Osteocyte (in vitro differentiated cells): Measurements from ENCODE around the gene CD8B. TPM values are rescaled to one million over a fixed set of nuclear protein-coding genes. Genes with fewer than 3 reads are reported as not detected.

ENCODE experiments used
- DNase-seq: peaks from one replicate; pipeline ENCODE4 v3.0.0; 2021; ENCODE audit warnings: mixed read lengths; ENCODE audit not compliant: unreplicated experiment; ENCODE audit errors: extremely low spot score
- H3K27ac Mint-ChIP-seq: one replicate; pipeline ENCODE4 v1.8.0; 2021; ENCODE audit warnings: mild to moderate bottlenecking, mixed read lengths; ENCODE audit not compliant: unreplicated experiment
- H3K27me3 Mint-ChIP-seq: one replicate; pipeline ENCODE4 v1.8.0; 2021; ENCODE audit warnings: mixed read lengths; ENCODE audit not compliant: unreplicated experiment
- H3K36me3 Mint-ChIP-seq: one replicate; pipeline ENCODE4 v1.8.0; 2021; ENCODE audit warnings: mixed read lengths; ENCODE audit not compliant: unreplicated experiment
- H3K4me1 Mint-ChIP-seq: one replicate; pipeline ENCODE4 v1.8.0; 2021; ENCODE audit warnings: mixed read lengths; ENCODE audit not compliant: unreplicated experiment
- H3K4me3 Mint-ChIP-seq: one replicate; pipeline ENCODE4 v1.8.0; 2021; ENCODE audit warnings: mild to moderate bottlenecking, moderate library complexity, mixed read lengths; ENCODE audit not compliant: unreplicated experiment
- H3K9me3 Mint-ChIP-seq: one replicate; pipeline ENCODE4 v1.8.0; 2021; ENCODE audit warnings: mixed read lengths; ENCODE audit not compliant: unreplicated experiment
- total RNA-seq: library from RNA; stranded (reverse); gene quantifications from 2 replicates; pipeline ENCODE4 v1.2.1, GENCODE V29; 2021
- TF ChIP-seq, protein P1 (sequence below): fragments of 200-600 bp; sonication (generic); IDR thresholded peaks from 2 replicates; pipeline ENCODE4 v1.5.0; 2021; ENCODE audit warnings: antibody characterized with exemption, mild to moderate bottlenecking, moderate library complexity

Gene CD8B
- total RNA-seq, 1 donor from 2014 or later: not detected

DNA sequence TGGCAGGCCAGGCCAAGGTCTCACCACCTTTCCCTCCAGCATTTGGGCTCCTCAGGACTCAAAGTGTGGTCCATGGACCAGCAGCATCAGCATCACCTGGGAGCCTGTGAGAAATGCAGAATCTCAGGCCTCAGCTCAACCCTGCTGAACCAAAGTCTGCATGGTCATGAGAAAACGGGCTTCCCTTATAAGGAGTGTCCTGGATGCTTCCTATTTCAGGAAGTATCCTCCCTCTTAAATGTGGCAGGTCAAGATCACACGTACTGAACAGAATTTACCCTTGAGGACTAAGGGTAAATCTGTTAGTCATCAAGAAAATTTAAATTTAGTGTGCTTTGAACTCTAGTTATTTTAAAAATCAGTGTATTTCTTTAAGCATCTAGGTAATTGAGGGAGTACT lies 82.7 kb downstream of the CD8B start:
- H3K27me3 Mint-ChIP-seq: peaks cover 9% of the 10 kb centered on the region
- H3K36me3 Mint-ChIP-seq: peaks cover 7% of the 10 kb centered on the region
- no peak for DNase-seq
- H3K4me3 Mint-ChIP-seq: no peak overlapping the region
- H3K27ac Mint-ChIP-seq: no peak overlapping the region
- TF ChIP-seq, protein P1, sequence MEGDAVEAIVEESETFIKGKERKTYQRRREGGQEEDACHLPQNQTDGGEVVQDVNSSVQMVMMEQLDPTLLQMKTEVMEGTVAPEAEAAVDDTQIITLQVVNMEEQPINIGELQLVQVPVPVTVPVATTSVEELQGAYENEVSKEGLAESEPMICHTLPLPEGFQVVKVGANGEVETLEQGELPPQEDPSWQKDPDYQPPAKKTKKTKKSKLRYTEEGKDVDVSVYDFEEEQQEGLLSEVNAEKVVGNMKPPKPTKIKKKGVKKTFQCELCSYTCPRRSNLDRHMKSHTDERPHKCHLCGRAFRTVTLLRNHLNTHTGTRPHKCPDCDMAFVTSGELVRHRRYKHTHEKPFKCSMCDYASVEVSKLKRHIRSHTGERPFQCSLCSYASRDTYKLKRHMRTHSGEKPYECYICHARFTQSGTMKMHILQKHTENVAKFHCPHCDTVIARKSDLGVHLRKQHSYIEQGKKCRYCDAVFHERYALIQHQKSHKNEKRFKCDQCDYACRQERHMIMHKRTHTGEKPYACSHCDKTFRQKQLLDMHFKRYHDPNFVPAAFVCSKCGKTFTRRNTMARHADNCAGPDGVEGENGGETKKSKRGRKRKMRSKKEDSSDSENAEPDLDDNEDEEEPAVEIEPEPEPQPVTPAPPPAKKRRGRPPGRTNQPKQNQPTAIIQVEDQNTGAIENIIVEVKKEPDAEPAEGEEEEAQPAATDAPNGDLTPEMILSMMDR: no peak
- no peaks in the 10 kb centered on the region for H3K4me1 Mint-ChIP-seq
- H3K9me3 Mint-ChIP-seq: no peaks in the 10 kb centered on the region

DNA sequence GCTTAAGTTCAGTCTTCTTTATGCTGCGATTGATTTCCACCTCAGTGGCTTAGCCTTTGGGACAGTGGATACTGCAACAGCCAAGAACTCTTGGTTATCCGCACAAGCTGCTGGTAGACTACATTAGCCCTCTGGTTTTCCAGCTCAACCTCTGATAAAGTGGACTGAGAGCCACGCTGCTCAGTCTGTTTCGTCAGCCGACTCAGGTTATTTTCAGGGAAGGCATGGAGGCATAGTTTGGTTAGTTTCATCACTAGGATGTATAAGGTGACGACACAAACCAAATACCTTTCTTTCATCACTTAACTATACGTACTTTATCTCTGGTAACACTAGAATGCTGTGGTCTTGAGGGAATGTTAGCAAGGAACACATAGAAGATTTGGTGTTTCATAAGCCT lies 85.2 kb downstream of the CD8B start:
- DNase-seq: no peak
- H3K36me3 Mint-ChIP-seq: peaks cover 24% of the 10 kb centered on the region
- TF ChIP-seq, protein P1: no peak
- H3K27me3 Mint-ChIP-seq: peaks cover 2% of the 10 kb centered on the region
- no peak overlapping the region for H3K4me3 Mint-ChIP-seq
- no peaks in the 10 kb centered on the region for H3K4me1 Mint-ChIP-seq
- H3K9me3 Mint-ChIP-seq: no peaks in the 10 kb centered on the region
- no peak overlapping the region for H3K27ac Mint-ChIP-seq

DNA sequence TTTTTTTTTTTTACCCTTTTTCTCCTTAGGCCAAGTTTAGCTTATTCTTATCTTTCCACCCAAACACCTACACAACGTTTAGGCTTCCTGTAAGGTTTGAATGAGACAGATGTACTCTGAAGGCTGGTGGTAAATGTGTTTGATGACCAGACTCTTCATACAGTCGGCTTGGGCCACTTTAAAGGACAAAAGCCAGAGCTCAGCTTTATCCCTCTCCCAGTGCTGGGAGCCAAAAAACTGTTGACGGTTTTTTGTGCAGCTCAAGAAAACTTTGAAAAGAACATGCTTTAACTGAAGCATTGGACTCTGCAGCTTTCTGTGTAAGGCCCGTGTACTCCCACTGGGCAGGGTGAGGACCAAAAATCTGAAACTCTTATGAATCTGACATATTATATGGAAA lies 86.3 kb downstream of the CD8B start:
- no peaks in the 10 kb centered on the region for H3K27me3 Mint-ChIP-seq
- no peak overlapping the region for H3K4me3 Mint-ChIP-seq
- TF ChIP-seq, protein P1: no peak
- H3K9me3 Mint-ChIP-seq: no peaks in the 10 kb centered on the region
- H3K36me3 Mint-ChIP-seq: peaks cover 34% of the 10 kb centered on the region
- no peaks in the 10 kb centered on the region for H3K4me1 Mint-ChIP-seq
- DNase-seq: no peak
- no peak overlapping the region for H3K27ac Mint-ChIP-seq

DNA sequence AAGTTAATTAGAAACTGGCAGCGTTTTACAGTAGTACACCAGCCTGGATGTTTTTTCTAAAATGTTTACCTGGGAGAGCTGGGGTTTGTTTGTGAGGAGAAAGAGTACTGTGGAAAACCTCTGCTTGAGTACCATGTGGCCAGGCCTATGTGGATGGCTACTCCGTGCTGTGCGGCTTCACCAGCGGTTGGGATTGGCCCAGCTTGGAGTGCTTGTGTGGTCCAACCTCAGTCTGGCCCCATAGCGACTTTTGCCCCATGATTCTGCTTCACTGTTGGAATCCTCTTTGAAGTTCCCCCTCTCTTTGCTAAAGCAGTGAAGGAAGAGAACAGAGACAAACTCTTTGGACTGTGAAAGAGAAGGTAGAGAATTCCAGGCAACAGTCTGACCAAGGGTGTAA lies 86.8 kb downstream of the CD8B start:
- Mint-ChIP-seq H3K4me3 (no peak overlapping the region), H3K4me1 (no peaks in the 10 kb centered on the region), H3K27ac (no peak overlapping the region), H3K36me3 (peaks cover 34% of the 10 kb centered on the region), H3K9me3 (no peaks in the 10 kb centered on the region), H3K27me3 (no peaks in the 10 kb centered on the region)
- TF ChIP-seq, protein P1: no peak
- no peak for DNase-seq

DNA sequence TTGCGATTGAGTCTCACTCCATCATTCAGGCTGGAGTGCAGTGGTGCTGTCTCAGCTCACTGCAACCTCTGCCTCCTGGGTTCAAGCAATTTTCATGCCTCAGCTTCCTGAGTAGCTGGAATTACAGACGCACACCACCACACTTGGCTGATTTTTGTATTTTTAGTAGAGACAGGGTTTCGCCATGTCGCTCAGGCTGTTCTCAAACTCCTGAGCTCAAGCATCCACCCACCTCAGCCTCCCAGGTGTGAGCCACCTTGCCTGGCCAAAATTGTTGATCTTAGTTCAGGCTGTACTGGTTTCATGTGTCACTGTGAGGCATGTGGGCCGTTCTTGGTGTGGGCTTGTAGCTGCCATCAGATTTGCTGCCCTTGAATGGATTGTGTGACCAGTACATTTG lies 89.1 kb downstream of the CD8B start:
- Mint-ChIP-seq H3K27me3 (no peaks in the 10 kb centered on the region), H3K27ac (no peak overlapping the region)
- TF ChIP-seq, protein P1: no peak

More for the DNA sequence above, 89.1 kb downstream of the CD8B start:
- Mint-ChIP-seq H3K9me3 (no peaks in the 10 kb centered on the region), H3K36me3 (peaks cover 39% of the 10 kb centered on the region), H3K4me3 (no peak overlapping the region), H3K4me1 (no peaks in the 10 kb centered on the region)
- no peak for DNase-seq
